Stimulated activated CD8-positive, alpha-beta memory T cell treated with anti-CD3 and anti-CD28 coated beads, Interleukin-7, amount 100 ng/mL, for 1 hour (primary cell): Measurements from ENCODE around the gene SOX12.
A peak's percentile ranks its signal among the peaks of the same experiment; 100 is the strongest.

Experiments
- DNase-seq, 2 donors: peaks; one replicate each; pipeline ENCODE4 v3.0.0-alpha.2; 2020; ENCODE audit warnings: low read depth in 2 of 2

SOX12 gene

GRCh38 chr20:301886-302848 lies 23.2 kb upstream of the SOX12 start:
- DNase-seq: no peak

- DNase-seq: no peak
These were observed 19.6 kb upstream of the SOX12 start for GRCh38 chr20:305745-306144.

- no peak for DNase-seq
These were observed 16.8 kb upstream of the SOX12 start for GRCh38 chr20:308427-309038.

- DNase-seq: no peak
These were observed 16.0 kb upstream of the SOX12 start for GRCh38 chr20:309306-309840.

GRCh38 chr20:309841-310644 lies 15.3 kb upstream of the SOX12 start:
- DNase-seq: peak in 1 of 2 donors; percentile 53

- no peak for DNase-seq
These were observed 14.7 kb upstream of the SOX12 start for GRCh38 chr20:310645-311044.

GRCh38 chr20:311609-312008 lies 13.7 kb upstream of the SOX12 start:
- DNase-seq: no peak

- no peak for DNase-seq
These were observed 13.3 kb upstream of the SOX12 start for GRCh38 chr20:312067-312466.

- no peak for DNase-seq
These were observed 12.5 kb upstream of the SOX12 start for GRCh38 chr20:312866-313265.

- DNase-seq: no peak
These were observed 11.9 kb upstream of the SOX12 start for GRCh38 chr20:313402-313801.

GRCh38 chr20:313948-314347 lies 11.4 kb upstream of the SOX12 start:
- DNase-seq: no peak

GRCh38 chr20:316316-317068 lies 8.9 kb upstream of the SOX12 start:
- DNase-seq: no peak

GRCh38 chr20:324177-325044 lies 941 bp upstream of the SOX12 start:
- peak; percentile 74 to 81 for DNase-seq

GRCh38 chr20:325889-326644 lies 715 bp downstream of the SOX12 start:
- no peak for DNase-seq

GRCh38 chr20:326645-327185 lies 1.4 kb downstream of the SOX12 start:
- no peak for DNase-seq

- peak; percentile 42 to 48 for DNase-seq
These were observed 2.1 kb downstream of the SOX12 start for GRCh38 chr20:327186-328026.

GRCh38 chr20:328027-328974 lies 2.9 kb downstream of the SOX12 start:
- DNase-seq: no peak
